Measurements from ENCODE around the gene DOC2B.
"Not testable (repeated sequence)": the region's sequence is repeated elsewhere in the genome, so short reads cannot be mapped to it uniquely, and the experiment has no call there.

The DOC2B gene

GRCh38 chr17:181245-182049 is at the start of gene DOC2B:
Gene DOC2B, minus strand, starts transcription at chr17:181650. Its CDS starts 171 bp downstream, at chr17:181479.
- no peak for DNase-seq

- no peak for DNase-seq
Measured at GRCh38 chr17:230395-230770, 48.9 kb upstream of the DOC2B start.

GRCh38 chr17:229709-230394 is 48.4 kb upstream of the DOC2B start:
- no peak for DNase-seq

GRCh38 chr17:228951-229708 is 47.7 kb upstream of the DOC2B start:
- DNase-seq = no peak

- DNase-seq = no peak
Measured at GRCh38 chr17:227946-228615, 46.6 kb upstream of the DOC2B start.

GRCh38 chr17:227078-227945 is 45.9 kb upstream of the DOC2B start:
- no peak for DNase-seq

GRCh38 chr17:226108-227077 is 44.9 kb upstream of the DOC2B start:
- no peak for DNase-seq

GRCh38 chr17:225551-225950 is 44.1 kb upstream of the DOC2B start:
- no peak for DNase-seq

GRCh38 chr17:224576-224975 is 43.1 kb upstream of the DOC2B start:
- DNase-seq = not testable (repeated sequence)

GRCh38 chr17:223723-224471 is 42.4 kb upstream of the DOC2B start:
- DNase-seq = no peak

- DNase-seq = no peak
Measured at GRCh38 chr17:222172-222571, 40.7 kb upstream of the DOC2B start.

GRCh38 chr17:219696-220095 is 38.2 kb upstream of the DOC2B start:
- no peak for DNase-seq

- DNase-seq = no peak
Measured at GRCh38 chr17:218432-219110, 37.1 kb upstream of the DOC2B start.

GRCh38 chr17:216625-217024 is 35.2 kb upstream of the DOC2B start:
- DNase-seq = no peak

GRCh38 chr17:215563-216478 is 34.4 kb upstream of the DOC2B start:
- DNase-seq = not testable (repeated sequence)

- DNase-seq = no peak
Measured at GRCh38 chr17:214881-215331, 33.5 kb upstream of the DOC2B start.

- DNase-seq = no peak
Measured at GRCh38 chr17:213286-214105, 32.0 kb upstream of the DOC2B start.

Measured in fibroblast of skin of right quadriceps (primary cell).